Midbrain (tissue), 1 donor: ENCODE results near the gene QARS1.

Experiments used
- DNase-seq: peaks from one replicate; lab custom pipeline; 2025; lab: John Stamatoyannopoulos, UW

QARS1 gene

DNA sequence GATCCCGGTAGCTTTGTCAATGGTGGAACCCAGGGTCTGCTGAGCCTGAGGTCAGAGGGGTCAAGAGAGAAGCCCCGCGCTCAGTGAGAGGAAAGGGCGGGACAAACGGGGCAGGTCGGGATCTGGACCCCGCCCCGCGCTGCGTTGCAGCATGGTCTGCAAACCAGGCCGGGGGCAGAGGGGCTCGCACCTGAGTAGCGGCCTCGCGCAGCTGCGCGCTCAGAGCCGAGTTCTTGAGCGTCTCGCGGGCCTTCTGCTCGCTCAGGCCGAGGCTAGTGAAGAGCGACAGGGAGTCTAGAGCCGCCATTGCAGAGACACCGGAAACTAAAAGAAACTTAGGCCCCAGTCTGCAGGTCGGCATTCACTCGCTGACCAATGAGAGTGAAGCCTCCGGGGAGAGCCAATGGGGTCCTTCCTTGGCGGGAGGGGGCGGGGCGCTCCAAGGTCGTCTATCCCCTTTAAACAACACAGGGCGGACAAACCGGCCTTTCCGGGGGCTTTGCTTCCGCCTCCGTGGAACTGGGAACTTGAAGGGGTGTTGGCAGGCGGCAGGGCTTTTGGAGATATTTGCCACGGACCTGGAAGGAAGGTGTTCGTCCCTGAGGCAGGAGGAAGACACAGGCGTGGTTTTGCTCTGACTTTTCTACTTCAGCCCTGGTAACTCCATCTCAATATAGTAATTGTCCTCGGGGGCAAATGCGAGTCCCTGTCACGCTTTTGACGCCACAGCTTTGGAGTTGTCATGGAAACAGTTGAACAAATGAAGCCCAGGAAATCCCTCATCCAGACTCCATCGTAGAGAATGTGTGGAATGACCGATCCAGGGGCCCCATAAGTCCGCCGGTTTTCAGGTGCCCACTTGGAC, at the start of gene QARS1:
Gene QARS1, minus strand, starts transcription at position 331 of the 865 bp plus-strand sequence. Its CDS starts 24 bp downstream, at position 307.
- DNase-seq = peak; percentile 94

- no peak for DNase-seq
Observed at GRCh38 chr3:49153349-49153912, 48.9 kb upstream of the QARS1 start.

- no peak for DNase-seq
Observed at GRCh38 chr3:49151610-49152009, 47.1 kb upstream of the QARS1 start.

GRCh38 chr3:49148159-49148558, 43.6 kb upstream of the QARS1 start:
- no peak for DNase-seq

DNA sequence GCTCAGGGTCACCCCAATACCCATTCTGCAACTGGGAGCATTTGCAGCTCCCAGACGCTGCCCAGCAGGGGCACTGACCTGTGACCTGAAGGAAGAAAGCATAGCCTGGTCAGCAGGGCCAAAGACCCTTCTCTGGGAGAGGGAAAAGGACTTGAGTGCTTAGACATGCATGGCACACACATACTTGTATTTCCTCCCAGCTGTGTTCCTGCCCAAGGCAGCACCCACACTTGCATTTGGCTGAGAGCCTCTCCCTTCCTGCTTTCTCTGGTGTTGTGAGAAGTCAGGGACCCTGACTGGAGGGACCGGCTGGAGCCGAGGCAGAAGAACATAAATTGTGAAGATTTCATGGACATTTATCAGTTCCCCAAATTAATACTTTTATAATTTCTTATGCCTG, 35.5 kb upstream of the QARS1 start:
- DNase-seq = no peak

- DNase-seq = no peak
Observed at GRCh38 chr3:49135499-49135898, 30.9 kb upstream of the QARS1 start.

GRCh38 chr3:49134471-49135265, 30.1 kb upstream of the QARS1 start:
- no peak for DNase-seq

- peak; percentile 78 for DNase-seq
Observed at GRCh38 chr3:49133226-49133951, 28.8 kb upstream of the QARS1 start.

DNA sequence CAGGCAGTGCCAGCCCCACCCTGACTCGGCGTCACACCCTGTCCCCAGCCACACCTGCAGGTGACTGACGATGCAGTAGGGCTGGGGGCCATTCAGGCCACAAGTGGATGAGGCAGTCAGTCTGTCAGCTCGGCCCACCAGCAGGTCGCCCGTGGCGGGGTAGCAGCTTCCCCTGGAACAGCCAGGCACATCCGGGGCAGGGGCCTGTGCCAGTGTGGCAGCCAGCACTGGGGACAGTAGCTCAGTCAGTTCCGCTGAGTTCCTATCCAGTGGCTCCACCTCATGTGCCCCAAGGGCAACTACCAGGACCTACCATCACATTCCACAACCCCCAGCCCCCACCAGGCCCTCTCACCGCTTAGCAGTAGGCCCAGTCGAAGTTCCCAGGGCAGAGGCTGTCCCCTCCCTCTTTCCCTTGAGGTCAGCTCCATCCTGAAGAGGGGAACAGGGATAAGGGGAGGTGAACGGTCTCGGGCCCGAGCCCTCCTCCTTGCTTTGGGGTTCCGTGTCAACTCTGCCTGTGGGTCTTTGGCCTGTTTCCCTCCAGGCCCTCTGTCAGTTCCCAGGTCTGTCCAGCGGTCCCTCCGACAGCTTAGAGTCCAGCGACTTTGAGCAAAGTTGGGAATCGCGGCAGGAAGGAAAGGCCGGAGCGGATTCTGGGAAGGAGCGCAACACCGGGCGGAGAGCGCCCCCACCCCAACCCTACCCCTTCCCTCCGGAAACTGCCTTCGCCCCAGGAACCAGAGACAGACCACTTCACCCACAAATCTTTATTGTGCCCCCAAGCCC, 28.1 kb upstream of the QARS1 start, which contains the start of gene LAMB2:
Gene LAMB2, minus strand, starts transcription at position 614 of the 789 bp plus-strand sequence. Its CDS starts 183 bp downstream, at position 431.
- peak; percentile 50 for DNase-seq

- no peak for DNase-seq
Observed at GRCh38 chr3:49132073-49132436, 27.5 kb upstream of the QARS1 start.

DNA sequence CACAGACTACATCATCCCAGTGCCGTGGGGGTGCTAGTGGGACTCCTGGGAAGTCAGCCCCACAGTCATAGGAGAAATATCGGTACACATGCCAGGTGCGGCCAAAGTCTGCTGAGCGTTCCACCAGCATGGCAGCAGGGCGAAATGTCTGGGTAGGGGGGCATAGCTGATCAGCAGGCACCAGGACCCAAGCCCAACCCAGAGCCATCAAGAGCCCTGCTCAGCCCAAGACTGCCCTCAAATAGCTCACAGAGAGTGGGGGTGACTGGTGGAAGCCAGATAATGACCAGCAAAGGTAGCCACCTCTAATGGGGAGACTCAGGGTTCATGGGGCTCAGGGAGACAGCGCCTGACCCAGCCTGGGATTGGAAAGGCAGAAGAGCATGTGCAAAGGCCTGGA, 27.0 kb upstream of the QARS1 start:
- DNase-seq = no peak

- no peak for DNase-seq
Observed at GRCh38 chr3:49131040-49131439, 26.5 kb upstream of the QARS1 start.

DNA sequence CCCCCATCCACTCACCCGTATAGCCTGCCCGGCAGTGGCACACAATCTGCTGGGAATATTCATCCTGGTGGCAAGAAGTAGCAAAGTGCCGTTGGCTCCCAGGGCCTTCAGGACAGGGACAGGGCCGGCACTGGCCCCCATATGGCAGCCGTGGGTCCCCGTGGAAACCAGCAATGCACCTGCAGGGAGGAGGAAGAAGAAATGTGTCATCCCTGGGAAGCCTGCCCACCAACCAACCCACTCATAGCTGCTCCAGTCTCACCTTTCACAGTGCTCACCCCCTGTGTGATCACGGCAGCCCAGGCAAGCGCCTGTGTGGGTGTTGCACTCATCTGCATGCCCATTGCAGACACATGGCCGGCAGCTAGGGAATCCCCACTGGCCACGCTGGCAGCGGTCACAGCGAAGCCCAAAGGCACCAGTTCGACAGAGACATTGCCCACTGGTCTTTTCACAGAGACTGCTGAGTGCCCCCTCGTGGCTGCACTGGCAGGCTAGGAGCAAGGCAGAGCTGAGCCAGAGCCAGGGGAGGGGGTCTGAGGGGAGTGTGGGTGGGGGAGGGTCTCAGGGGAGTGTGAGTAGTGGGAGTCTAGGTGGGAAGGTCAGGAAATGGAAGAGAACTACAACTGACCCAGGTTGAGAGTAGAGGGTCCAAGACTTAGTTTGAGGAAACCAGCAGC, 20.6 kb upstream of the QARS1 start:
- no peak for DNase-seq

GRCh38 chr3:49124203-49124602, 19.6 kb upstream of the QARS1 start:
- DNase-seq = no peak

GRCh38 chr3:49123687-49124086, 19.1 kb upstream of the QARS1 start:
- DNase-seq = no peak

GRCh38 chr3:49122886-49123545, 18.5 kb upstream of the QARS1 start:
- no peak for DNase-seq

DNA sequence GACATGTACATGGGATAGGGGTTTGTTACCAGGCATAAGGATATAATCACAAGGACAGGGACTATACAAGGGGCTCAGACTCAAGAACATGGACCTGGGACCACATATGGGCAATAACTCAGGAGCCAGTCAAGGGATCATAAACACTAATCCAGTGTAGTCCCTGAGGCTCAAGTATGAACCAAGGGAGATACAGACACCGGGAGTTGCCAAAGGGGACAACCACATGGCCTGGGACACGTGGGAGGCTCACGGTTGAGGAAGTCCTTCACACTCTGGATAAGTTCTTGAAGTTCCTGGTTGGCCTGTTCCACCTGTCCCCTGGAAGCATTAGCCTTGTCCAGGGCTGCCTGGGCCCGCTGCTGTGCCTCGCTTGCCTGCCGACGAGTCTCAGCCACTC, 17.9 kb upstream of the QARS1 start:
- no peak for DNase-seq

DNA sequence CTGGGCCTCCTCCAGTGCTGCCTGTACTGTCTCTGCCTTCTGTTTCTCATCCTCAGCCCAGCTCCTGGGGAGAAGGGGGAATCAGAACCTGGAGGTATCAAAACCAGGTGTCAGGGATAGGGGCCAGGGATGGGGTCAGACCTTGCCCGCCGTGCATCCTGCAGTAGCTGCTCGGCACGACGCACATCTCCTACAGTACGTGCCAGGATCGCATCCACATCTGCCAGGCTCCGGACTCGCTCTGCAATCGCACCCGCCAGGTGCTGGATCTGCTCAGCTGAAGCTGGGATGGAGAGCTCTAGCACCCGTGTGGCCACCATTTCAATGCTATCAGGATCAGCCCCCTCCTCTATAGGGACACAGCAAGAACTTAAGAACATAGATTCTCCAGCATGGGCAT, 17.5 kb upstream of the QARS1 start:
- no peak for DNase-seq

GRCh38 chr3:49121132-49121736, 16.7 kb upstream of the QARS1 start:
- no peak for DNase-seq
